NCI-H2196 (cell line): ENCODE data around the gene CCL23.
"Not testable (repeated sequence)": the region's sequence is repeated elsewhere in the genome, so short reads cannot be mapped to it uniquely, and the experiment has no call there.

ENCODE experiments used
- DNase-seq: peaks from one replicate; lab custom pipeline; 2025; ENCODE audit not compliant: unreplicated experiment; lab: John Stamatoyannopoulos, UW

The CCL23 gene

DNA sequence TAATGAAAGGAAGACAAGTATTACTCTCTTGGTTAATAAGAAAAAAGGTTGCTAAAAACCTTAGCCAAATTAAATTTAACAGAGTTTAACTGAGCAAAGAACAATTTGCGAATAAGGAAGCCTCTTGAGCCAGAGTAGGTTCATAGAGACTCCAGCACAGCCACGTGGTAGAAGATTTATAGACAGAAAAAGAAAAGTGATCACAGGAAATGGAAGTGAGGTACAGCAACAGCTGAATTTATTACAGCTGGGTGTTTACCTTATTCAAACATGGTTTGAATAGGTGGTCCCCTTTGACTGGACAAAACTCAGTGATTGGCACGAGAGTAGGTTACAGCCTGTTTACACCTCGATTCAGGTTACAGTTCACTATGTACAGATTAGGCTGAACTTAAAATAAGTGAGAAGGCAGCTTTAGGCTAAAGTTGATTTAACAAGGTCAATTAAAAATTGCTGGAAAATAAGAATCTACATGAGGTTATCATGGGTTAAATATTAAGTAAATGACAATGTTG is 13.1 kb downstream of the CCL23 start:
- no peak for DNase-seq

DNA sequence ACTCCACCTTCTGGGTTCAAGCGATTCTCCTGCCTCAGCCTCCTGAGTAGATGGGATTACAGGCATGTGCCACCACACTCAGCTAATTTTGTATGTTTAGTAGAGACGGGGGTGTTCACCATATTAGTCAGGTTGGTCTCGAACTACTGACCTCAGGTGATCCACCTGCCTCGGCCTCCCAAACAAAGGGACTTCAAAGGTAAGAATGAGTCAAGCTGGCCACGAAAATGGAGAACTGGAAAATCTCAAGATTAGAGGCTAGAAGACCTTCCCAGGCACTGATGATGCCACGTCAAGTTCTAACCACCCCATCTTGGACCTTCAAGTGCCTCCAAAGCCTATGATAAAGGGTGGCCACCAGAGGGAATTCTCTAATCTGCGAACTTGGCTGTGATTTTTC is 15.1 kb downstream of the CCL23 start:
- no peak for DNase-seq

DNA sequence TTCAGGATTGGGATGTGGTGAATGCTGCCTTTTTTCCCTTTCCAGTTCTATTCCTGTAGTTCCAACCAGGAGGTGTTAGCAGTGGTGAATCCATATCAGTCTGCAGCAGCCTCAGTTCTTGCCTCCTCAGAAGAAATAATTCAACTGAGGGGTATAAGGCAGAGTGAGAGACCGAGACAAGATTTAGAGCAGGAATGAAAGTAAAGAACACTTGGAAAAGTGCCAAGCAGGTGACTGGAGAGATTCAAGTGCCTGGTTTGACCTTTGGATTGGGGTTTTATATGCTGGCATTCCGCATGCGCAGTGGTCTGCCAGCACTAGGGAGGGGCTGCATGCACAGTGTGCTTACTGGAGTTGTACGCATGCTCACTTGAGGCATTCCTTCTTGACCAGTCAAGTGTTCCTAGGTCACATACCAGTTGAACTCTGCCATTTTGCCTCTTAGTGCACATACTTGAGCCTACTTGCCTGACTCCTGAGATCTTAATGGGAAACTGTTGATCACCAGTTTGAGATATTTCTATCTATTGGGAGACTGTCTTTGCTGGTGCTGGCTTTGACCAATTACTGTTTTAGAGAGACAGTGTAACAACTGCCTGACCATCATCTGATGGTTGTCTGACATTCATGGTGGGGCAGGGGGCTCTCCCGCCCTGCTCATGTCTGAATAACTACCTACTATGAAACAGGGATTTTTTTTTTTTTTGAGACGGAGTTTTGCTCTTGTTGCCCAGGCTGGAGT is 15.7 kb downstream of the CCL23 start:
- no peak for DNase-seq

DNA sequence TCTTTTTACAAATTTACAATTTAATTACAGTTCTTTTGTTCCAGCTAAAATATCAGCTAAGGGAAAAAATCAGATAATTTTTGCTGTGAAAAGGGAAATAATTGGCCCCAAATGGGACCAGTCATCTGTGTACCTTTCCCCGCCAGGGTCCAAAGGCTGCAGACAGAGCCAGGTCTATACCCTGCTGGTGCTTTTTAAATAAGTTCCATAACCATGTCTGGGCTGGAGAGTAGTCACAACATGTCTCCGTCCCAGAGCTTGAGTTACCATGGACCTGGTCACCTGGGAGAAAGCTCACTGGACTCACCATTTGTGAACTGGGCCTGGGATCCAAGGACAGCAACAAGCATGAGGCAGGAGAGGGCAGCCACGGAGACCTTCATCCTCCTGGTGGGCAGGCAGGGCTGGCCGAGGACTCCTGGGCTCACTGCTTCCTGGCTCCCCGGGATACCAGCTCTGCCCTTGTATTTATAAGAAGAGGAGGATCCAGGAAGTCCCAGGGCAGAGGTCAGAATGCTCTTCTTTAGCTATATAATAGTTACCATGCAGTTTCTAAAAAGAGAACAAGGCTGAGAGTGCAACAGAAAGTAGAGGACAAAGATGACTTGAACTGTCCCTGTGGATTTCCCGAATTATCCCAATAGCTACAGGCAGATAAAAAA is 16.5 kb downstream of the CCL23 start, which contains the start of gene CCL15:
TSS of gene CCL15 (minus strand) at position 444 of the 662 bp plus-strand sequence. CDS start at position 383, 61 bp downstream.
- no peak for DNase-seq

DNA sequence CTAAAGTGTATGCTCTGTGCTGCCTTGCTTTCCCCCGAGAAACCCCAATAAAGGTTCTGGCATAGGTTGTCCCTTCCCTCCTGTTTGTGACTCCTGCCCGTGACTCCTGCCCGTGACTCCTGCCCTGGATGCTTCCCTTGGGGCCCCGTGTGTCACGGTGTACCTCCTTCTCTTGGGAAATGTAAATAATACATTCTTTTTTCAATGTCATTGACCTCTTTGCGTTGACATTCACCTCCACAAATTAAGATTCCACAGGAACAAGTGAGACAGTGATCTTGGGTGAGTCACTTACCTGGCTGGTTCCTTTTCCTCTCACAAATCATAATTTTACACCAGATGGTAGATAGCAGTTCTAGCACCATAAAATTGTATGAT is 17.1 kb downstream of the CCL23 start:
- DNase-seq, result no peak

DNA sequence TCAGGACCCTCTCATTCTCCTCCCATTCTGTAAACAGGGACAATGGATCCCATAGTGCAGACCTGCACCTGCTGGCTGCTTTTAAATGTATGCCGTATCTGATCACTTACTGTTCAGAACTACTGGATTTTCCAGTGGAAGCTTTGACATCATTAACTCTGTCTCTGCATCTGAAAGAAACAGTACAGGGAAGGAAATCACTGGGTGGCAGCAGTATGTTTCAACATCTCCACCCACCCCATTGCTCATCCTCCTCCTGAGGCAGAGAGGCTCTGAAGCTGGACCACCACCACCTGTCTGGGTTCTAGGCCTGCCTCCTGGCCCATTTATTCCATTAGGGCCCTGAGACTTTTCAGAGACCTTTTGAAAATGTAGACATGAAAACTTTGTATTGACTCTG is 19.0 kb downstream of the CCL23 start:
- DNase-seq, result no peak

DNA sequence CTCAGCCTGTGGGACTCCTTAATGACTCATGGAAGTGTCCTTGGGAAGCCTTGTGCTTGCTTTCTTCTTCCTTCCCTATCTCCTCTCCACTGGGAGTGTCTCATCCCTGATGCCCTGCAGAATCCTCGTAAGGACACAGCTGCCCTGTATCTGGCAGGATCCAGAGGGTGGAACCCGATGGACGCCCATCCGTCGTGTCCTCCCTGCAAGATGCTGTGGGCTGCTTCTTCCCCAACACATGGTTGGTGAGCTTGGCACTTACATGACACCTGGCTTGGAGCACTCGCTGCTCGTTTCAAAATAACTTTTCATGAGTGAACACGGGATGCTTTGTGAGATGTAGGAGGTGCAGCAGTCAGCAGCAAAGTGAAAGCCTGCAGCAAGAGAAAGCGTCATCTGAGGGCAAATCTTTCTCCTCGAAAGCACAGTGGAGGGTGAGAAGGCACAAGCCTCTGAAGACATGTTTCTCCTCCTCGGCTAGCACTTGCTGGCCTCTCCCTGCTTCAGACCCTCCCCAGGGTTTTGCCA is 19.7 kb downstream of the CCL23 start:
- no peak for DNase-seq

DNA sequence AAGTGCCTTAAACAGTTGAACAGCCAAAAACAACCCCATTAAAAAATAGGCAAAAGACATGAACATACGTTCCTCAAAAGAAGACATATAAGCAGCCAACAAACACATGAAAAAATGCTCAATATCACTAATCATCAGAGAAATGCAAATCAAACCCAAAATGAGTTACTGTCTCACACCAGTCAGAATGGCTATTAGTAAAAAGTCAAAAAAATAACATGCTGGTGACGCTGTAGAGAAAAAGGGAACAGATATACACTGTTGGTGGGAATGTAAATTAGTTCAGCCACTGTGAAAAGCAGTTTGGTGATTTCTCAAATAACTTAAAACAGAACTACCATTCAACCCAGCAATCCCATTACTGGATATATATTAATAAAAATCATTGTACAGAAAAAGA is 22.4 kb downstream of the CCL23 start:
- DNase-seq, result not testable (repeated sequence)

DNA sequence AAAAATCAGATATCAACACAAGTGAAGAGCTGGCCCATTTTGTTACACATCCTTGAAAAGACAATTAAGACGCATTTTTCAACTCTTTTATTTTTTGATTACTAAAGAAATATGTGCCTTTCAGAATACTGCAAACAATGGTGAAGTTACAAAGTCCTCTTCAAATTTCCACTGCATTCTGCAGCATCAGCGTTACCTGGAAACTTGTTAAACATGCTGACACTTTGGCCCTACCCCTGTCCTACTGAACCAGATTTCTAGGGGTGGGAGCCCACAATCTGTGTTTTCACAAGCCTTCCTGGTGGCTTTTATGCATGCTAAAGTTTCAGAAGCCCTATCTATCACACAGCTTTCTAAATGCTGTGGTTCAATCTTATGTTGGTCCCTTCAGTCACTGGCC is 26.7 kb downstream of the CCL23 start:
- DNase-seq, result no peak

DNA sequence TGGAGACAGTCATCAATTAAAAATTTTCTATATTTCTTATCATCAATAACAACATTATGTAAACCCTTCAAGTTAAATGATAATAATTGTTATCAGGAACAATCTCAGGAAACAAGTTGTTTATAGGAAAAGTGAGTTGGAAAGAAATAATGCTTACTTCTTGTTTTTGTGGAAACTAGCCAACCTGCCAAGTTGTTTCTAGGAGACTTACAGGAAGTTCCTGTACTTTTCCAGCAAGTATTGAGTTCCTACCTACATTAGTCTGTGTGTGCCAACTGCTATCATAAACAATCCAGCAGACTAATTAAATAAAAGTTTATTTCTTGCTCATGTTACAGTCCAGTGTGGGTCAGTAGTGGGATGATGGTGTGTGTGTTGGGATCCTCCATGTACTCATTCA is 29.6 kb downstream of the CCL23 start:
- no peak for DNase-seq

DNA sequence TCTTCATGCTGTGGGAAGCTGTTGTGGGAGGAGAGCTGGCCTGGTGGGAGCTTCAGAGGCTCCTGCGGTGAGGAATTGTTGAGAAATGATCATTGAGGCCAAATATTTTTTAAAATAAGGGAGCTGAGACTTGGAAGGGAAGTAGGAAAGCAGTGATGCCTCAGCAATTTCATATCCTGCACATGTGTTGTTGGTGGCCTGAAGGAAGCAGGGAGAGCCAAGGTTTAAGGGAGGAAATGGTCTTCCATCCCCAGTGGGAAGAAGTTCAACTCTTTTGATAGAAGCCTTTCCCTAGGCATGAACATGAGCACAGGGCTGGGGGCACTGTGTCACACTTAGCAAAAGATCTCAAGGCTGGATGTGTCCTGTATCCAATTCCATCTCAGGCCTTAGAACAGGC is 31.1 kb downstream of the CCL23 start, which contains the start of gene CCL14:
TSS of gene CCL14 (minus strand) at position 87 of the 400 bp plus-strand sequence. CDS start at position 7, 80 bp downstream.
- no peak for DNase-seq

DNA sequence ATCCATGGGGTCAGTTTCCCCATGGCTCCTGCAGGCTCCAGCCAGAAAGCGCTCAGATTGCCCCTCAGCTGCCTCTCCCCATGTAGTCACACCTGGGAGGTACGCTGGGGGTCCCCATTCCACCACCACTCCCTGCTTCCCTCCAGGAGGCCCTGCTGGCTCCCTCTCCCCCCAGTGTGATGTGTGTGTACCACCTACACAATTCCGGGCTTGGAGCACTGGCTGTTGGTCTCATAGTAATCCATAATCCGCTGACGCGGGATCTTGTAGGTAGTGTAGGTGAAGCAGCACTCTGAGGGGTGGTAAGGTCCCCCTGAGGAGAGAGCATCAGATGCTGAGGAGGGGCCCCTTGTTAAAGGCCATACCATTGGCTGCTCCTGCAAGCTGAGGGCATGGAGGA is 33.6 kb downstream of the CCL23 start:
- no peak for DNase-seq

DNA sequence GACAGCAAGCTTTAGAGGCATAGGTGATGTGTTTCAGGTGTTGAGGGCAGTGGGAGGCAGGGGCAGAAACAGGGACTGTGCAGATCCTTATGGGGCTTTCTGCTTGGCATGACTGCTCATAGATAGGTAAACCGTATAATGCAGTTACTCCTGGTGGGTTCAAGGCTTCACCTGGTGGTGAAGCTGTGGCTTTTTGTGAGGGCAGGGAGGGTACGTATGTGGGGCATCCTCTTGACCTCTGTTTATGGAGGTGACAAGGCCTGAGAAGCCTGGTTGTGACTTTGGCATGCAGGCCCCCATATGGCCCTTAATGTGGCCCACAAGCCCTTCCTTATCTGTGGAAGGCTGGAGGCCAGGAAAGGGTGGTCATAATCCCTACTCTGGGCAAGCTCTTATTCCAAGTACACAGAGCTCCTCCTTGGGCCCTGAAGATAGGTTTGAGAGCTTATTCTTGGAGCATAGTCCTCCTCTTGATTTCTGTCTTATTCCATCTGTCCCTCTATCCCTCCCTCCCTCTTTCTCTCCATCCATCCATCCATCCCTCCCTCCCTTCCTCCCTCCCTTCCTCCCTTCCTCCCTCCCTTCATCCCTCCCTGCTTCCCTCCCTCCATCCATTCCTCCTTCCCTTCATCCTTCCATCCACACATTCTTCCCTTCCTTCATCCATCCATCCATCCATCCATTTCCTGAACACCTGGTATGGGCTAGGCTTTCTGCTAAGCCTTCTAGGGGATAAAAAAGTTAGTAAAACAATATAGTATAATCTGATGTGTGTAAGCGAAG is 35.2 kb downstream of the CCL23 start:
- DNase-seq, result no peak

DNA sequence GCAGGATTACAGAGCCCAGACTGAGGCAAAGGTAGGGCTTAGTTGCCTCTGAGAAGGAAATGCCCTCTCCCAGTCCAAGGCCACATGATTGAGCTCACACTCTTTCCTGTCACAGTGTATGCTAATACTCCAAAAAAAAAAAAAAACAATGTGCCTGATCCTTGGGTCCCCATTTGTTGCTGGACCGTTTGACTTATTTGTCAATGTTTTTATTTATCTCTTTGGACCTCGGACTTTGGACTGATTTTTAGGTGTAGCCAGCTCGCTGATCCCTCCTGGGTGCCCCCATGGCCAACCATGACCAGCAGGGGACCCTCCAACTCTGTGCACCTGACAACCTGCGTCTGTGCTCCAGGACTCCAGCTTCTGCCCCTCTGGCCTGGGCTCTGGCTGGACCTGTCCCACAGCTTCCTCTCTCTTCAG is 35.9 kb downstream of the CCL23 start:
- no peak for DNase-seq

DNA sequence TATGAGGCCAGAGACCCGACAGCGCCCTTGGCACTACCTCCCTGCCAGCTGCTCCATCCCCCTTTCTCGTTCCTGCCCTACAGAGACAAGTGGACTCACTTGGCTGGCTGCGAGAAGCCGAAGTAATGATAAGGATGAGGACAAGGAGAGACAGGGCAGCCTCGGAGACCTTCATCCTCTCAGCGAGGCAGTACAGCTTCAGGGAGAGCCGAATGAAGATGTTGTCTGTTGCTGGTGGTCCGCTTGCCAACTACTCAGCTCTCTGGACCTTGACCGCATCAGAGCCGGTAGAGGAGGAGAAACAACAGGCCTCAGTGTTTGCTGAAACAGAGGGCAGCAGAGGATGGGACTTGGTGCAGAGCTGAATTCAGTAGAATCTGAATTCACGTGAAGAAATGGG is 36.5 kb downstream of the CCL23 start, which contains the start of gene CCL16:
TSS of gene CCL16 (minus strand) at position 252 of the 400 bp plus-strand sequence. CDS start at position 175, 77 bp downstream.
- no peak for DNase-seq

DNA sequence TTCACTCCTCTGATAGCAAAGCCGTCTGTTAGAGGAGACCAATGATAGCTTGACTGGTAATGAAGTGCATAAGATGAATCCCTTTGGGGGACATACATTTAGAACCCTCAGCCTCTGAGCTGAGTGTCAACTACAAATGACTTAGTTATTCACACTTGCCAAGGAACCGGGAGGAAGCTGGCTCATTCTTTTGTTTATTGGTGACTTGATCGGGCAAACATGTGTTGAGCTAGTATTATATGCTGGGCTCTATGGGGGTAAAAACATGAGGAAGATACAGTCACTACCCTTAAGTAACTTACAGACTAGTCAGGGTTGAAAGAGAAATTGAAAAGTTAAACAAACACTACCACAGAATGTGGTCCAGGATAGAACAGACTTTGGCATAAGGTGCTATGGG is 39.4 kb downstream of the CCL23 start:
- DNase-seq, result no peak

DNA sequence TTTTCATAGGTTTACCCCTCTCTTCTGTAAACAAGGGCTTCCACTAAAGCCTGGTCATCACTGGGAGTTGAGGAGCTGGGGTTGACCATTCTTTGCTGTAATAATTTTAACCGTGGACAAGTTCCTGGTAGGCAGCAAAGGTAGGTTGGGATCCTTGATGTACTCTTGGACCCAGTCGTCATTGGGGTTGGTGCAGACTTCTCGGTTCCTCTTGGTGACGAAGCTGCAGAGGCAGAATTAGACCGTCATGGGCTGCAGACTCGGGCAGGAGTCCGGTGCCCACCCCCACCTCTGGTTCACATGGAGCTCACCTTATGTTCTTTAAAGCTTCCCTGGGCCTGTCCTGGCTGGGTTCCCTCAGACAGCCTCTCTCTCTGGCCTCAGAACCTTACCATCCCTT is 40.3 kb downstream of the CCL23 start:
- DNase-seq, result no peak

DNA sequence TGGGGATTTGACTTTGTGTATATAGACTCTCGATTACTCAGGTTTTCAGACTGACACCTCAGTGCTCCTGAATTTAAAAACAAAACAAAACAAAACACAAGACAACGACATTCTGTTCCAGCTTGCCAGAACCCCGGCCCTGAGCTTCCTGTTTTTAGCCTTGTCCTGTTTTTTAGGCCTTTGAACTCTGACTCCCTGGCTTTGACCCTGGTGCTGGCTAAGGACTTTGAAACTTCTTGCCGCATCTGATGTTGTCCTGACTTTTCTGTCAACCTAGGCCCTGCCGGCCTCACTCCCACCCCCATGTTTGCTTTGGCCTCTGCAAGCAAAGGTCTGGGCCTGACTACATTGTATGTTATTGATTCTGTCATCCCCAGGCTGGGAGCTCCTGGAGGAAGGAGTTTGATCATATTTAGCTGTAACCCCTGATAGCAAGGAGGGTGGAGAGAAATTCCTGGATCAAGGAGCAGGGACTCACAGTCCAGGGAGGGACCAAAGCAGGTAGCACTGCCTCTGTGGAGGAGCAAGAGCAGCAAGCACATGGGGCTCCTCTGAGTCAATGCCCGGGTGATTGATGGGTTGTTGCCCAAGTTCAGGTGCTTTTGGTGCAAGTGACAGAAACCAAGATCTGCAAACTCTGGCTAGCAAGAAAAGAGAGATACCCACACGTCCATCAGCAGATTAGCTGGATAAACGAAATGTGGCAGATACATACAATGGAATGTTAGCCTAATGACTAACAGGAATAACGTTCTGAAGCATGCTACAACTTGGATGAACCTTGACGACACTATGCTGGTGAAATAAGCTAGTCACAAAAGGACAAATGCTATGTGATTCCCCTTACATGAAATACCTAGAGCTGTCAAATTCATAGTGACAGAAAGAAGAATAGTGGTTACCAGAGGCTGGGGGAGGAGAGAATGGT is 44.2 kb downstream of the CCL23 start:
- no peak for DNase-seq

DNA sequence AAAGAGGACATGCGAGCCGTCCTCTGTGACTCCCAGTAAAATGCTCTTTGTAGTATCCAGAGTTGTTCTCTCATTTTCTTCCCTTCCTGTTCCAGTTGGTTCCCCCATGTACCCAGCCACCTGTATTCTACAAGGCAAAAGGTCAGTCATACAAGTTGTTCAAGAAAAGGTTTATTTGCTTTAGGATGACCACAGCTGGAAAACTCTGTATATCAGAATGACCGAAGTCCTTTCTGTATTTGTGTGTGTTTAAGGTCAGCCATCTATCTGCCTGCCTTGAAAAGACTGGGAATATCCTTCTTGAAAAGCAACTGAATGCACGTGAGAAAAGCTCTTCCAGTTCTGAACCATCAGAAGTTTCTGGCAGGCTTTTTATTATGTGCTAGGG is 44.8 kb downstream of the CCL23 start:
- no peak for DNase-seq

DNA sequence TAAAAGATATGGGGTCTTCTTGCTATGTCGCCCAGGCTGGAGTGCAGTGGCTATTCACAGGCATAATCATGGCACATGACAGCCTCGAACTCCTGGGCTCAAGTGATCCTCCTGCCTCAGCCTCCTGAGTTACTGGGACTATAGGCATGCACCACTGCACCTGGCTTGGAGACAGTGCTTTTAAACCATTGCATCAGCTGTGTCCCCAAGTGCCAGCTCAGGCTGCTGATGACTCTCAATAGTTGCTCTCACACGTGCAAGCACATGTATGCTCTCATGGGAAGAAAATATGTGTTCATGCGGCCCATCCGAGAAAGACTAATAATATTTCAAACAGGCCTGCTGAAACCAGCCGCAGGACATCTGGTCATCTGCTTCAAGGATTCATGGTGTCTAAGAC is 45.2 kb downstream of the CCL23 start:
- no peak for DNase-seq
